Measurements from ENCODE around the gene LRRK2. TPM values are rescaled to one million over a fixed set of nuclear protein-coding genes. Genes with fewer than 3 reads are reported as not detected.

LRRK2 gene
- total and polyA plus RNA-seq, 10 donors, result 7.7 to 106 (median 51.7) TPM

DNA sequence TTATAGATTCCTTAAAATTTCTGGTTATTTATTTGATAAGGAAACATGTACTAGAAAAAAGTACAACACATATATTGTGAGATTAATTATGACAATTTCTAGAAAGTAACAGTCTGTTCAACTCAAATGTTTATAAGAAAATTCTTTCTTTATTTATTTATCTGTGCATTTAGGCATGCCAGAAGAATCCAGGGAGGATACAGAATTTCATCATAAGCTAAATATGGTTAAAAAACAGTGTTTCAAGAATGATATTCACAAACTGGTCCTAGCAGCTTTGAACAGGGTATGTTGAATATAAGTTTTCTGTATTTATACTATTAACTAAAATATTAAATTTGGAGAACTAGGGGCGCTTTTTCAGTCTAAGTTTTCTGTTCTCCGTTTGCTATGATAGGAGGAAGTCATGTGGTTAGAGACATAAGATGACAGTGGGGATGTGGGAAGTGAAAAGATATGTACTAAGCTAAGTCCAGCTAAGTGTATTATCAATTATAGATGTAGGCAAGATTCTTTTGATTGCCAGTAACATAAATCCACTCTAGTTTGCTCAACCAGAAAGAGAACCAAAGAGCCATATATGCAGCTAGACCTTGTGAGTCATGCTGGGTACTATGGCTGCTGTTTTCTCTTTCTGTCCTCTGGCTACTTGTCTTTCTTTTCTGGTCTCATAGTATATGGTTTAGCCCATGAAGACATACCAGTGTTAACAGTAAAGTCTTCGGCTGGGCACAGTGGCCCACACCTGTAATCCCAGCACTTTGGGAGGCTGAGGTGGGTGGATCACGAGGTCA is 39.0 kb downstream of the LRRK2 start:
- DNase-seq, result no peak
- Histone ChIP-seq H3K27ac (peak overlapping the region in 2 of 8 donors; percentile 9 to 19), H3K4me3 (no peak overlapping the region), H3K27me3 (replicated peaks in 1 of 7) (no peaks in the 10 kb centered on the region), H3K9me3 (peaks cover 0 to 8% (median 4%) of the 10 kb centered on the region in 8 donors), H3K4me1 (peaks cover 0 to 27% (median 8%) of the 10 kb centered on the region in 6 donors), H3K36me3 (peaks cover 0 to 94% (median 6%) of the 10 kb centered on the region in 6 donors)
- TF ChIP-seq POLR2AphosphoS5 (IDR thresholded peaks at IDR 0.05), result no peak
- TF ChIP-seq, protein P1, sequence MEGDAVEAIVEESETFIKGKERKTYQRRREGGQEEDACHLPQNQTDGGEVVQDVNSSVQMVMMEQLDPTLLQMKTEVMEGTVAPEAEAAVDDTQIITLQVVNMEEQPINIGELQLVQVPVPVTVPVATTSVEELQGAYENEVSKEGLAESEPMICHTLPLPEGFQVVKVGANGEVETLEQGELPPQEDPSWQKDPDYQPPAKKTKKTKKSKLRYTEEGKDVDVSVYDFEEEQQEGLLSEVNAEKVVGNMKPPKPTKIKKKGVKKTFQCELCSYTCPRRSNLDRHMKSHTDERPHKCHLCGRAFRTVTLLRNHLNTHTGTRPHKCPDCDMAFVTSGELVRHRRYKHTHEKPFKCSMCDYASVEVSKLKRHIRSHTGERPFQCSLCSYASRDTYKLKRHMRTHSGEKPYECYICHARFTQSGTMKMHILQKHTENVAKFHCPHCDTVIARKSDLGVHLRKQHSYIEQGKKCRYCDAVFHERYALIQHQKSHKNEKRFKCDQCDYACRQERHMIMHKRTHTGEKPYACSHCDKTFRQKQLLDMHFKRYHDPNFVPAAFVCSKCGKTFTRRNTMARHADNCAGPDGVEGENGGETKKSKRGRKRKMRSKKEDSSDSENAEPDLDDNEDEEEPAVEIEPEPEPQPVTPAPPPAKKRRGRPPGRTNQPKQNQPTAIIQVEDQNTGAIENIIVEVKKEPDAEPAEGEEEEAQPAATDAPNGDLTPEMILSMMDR (IDR thresholded peaks at IDR 0.05 in 8 of 11, conservative IDR thresholded peaks at IDR 0.05 in 3 of 11), result no peak
- TF ChIP-seq POLR2A (IDR thresholded peaks at IDR 0.05), result no peak
- WGBS, 5 donors, result 37 to 58% (median 56%) methylated on average over 4 of the region's 4 CpGs
- intact Hi-C loops (cut with DNase I; ENCODE audit: low total_unique reads), result no loop called here

DNA sequence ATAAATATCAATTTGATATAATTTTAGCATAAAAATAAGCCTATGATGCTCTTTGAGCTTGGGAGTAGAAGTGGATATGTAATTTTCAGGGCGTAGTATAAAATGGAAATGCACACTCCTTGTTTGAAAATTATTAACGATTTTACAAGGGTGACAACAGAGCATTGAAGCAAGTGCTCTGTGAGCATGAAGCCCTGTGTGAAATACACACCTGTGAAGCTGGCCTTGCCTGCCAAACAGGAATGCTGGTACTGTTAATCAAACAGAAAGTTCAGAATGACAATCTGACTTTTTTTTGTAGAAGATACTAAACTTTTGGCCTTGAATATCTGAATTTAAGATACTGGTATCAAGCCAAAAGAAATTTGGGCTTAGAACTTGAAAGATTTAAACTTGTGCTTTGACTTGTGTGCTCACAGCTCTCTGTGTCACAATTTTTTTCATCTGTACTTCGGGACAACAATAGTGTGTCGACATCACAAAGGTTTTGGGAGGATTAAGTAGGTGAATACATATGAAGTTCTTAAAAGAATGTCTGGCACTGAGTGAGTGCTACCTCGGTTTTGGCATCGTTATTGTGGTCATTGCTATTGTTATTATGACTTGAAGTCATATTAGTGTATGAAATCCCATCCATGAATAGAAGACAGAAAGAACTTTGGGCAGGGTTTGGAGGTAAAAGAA is 47.3 kb downstream of the LRRK2 start:
- intact Hi-C loops (cut with DNase I; ENCODE audit: low total_unique reads), result no loop called here
- no peak for DNase-seq

DNA sequence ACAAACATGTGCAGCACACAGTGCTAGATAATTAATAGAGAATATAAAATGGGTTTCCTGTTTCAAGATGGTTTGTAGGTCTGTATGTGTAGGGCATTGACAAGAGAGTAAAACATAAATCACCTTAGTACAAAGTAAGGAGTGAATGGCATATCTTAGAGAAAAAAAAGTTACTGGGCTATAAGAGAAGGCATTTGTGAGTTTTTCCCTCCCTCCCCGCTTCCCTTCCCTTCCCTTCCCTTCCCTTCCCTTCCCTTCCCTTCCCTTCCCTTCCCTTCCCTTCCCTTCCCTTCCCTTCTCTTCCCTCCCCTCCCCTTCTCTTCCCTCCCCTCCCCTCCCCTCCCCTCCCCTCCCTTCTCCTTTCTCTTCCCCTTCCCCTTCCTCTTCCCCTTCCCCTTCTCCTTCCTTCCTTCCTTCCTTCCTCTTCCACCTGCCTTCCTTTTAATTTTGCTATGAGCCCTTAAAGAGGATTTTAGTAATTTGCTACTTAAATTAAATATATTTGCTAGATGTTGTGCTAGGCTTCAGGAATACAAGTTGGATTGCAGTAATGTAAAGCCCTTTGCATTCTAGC is 57.1 kb downstream of the LRRK2 start:
- Histone ChIP-seq H3K9me3 (no peaks in the 10 kb centered on the region), H3K27me3 (replicated peaks in 1 of 7) (no peaks in the 10 kb centered on the region), H3K4me1 (no peaks in the 10 kb centered on the region), H3K4me3 (no peak overlapping the region), H3K27ac (no peak overlapping the region), H3K36me3 (peaks cover 0 to 44% (median 20%) of the 10 kb centered on the region in 6 donors)
- DNase-seq, result no peak
- 78 to 89% (median 89%) methylated on average over 1 of the region's 1 CpG for WGBS, 5 donors
- intact Hi-C loops (cut with DNase I; ENCODE audit: low total_unique reads), result no loop called here
- TF ChIP-seq POLR2AphosphoS5 (IDR thresholded peaks at IDR 0.05) (no peak), POLR2A (IDR thresholded peaks at IDR 0.05) (no peak)
- TF ChIP-seq, protein P1 (IDR thresholded peaks at IDR 0.05 in 8 of 11, conservative IDR thresholded peaks at IDR 0.05 in 3 of 11), result no peak

More for the DNA sequence above, 47.3 kb downstream of the LRRK2 start:
- WGBS, 5 donors, result 78 to 89% (median 83%) methylated on average over 6 of the region's 6 CpGs
- Histone ChIP-seq H3K27me3 (replicated peaks in 1 of 7) (no peaks in the 10 kb centered on the region), H3K4me1 (no peaks in the 10 kb centered on the region), H3K36me3 (peaks cover 0 to 83% (median 4%) of the 10 kb centered on the region in 6 donors), H3K27ac (no peak overlapping the region), H3K4me3 (no peak overlapping the region), H3K9me3 (no peaks in the 10 kb centered on the region)
- TF ChIP-seq POLR2AphosphoS5 (IDR thresholded peaks at IDR 0.05) (no peak), POLR2A (IDR thresholded peaks at IDR 0.05) (no peak)
- TF ChIP-seq, protein P1 (IDR thresholded peaks at IDR 0.05 in 8 of 11, conservative IDR thresholded peaks at IDR 0.05 in 3 of 11), result no peak

DNA sequence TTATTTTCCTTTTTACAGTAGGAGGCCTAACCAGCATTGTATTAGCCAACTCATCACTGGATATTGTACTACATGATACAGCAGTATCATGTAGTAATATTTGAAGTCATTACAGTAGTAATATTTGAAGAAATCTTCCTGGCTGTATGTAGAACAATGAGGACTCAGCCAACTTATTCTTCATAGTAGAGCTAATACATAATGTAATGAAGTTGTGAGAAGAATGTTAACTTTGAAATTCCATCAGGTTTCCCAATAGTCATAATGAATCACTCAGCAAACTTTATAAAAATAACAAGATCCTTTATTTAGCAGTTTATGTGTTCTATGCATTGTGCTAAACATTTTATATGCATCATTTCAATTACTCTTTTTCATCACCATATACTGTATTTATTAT is 61.8 kb downstream of the LRRK2 start:
- intact Hi-C loops (cut with DNase I; ENCODE audit: low total_unique reads), result no loop called here
- Histone ChIP-seq H3K27ac (no peak overlapping the region), H3K27me3 (replicated peaks in 1 of 7) (no peaks in the 10 kb centered on the region), H3K9me3 (peaks cover 2 to 26% (median 14%) of the 10 kb centered on the region in 8 donors), H3K4me3 (no peak overlapping the region), H3K36me3 (peaks cover 0 to 23% (median 14%) of the 10 kb centered on the region in 6 donors), H3K4me1 (no peaks in the 10 kb centered on the region)
- DNase-seq, result no peak
- TF ChIP-seq, protein P1 (IDR thresholded peaks at IDR 0.05 in 8 of 11, conservative IDR thresholded peaks at IDR 0.05 in 3 of 11), result no peak
- TF ChIP-seq POLR2AphosphoS5 (IDR thresholded peaks at IDR 0.05), result no peak
- TF ChIP-seq POLR2A (IDR thresholded peaks at IDR 0.05), result no peak

Data from spleen (tissue), 11 donors.